Kidney epithelial cell (primary cell): ENCODE measurements around the gene OR2D3. TPM values are rescaled to one million over a fixed set of nuclear protein-coding genes. Genes with fewer than 3 reads are reported as not detected.
A peak's percentile ranks its signal among the peaks of the same experiment; 100 is the strongest.

Experiments used
- DNase-seq: peaks from one replicate; pipeline ENCODE4 v3.0.0-alpha.2; 2010; ENCODE audit warnings: low read depth
- H3K27me3 ChIP-seq: 2 replicates; pipeline ENCODE4 v1.6.0; 2011; ENCODE audit warnings: low read length; ENCODE audit not compliant: control insufficient read depth, insufficient read depth
- H3K36me3 ChIP-seq: 2 replicates; pipeline ENCODE4 v1.5.1; 2011; ENCODE audit warnings: low read length; ENCODE audit not compliant: control insufficient read depth, insufficient read depth
- H3K4me3 ChIP-seq: 2 replicates; pipeline ENCODE4 v1.5.1; 2011; ENCODE audit warnings: low read depth, mild to moderate bottlenecking, control low read depth, low read length
- total RNA-seq: library from RNA; depleted of rRNA; stranded (reverse); fragments of >200 nt; gene quantifications from 2 replicates; pipeline ENCODE4 v1.2.3, GENCODE V29; 2015
- TF ChIP-seq, protein P1 (sequence below): IDR thresholded peaks from 2 replicates; pipeline ENCODE4 v1.5.1; 2011; ENCODE audit warnings: mild to moderate bottlenecking, moderate library complexity, low read length, control low read depth, inconsistent platforms; ENCODE audit not compliant: insufficient read depth, poor library complexity, severe bottlenecking

Gene OR2D3
- total RNA-seq, 1 donor from 2014 or later = not detected

DNA sequence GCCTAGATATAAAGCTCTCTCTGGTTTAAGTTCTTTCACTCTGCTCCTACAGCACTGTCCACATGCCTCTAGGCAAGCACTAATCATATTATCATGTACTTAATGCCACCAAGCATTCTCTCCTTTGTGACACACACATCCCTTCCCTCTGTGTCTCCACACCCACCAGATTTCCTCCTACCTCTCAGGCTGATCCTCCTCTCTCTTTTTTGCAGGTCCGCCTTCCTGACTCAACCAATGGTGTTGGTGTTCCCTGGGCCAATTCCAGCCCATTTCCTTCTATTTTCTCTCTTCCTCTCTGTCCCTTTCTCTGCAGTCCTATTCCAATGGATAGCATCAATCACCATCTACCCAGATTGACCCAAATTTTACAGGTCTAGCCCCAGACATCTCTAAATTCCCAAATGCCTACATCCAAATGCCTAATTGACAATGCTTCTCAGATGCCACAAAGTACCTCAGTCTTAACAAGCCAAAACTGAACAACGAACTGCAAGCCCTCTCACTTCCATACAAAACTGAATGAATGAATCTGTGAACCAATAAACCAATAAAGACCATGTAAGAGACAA lies 4.9 kb downstream of the OR2D3 start:
- Histone ChIP-seq H3K4me3 (peak overlapping the region; percentile 73), H3K36me3 (no peaks in the 10 kb centered on the region), H3K27me3 (no peaks in the 10 kb centered on the region)
- TF ChIP-seq, protein P1, sequence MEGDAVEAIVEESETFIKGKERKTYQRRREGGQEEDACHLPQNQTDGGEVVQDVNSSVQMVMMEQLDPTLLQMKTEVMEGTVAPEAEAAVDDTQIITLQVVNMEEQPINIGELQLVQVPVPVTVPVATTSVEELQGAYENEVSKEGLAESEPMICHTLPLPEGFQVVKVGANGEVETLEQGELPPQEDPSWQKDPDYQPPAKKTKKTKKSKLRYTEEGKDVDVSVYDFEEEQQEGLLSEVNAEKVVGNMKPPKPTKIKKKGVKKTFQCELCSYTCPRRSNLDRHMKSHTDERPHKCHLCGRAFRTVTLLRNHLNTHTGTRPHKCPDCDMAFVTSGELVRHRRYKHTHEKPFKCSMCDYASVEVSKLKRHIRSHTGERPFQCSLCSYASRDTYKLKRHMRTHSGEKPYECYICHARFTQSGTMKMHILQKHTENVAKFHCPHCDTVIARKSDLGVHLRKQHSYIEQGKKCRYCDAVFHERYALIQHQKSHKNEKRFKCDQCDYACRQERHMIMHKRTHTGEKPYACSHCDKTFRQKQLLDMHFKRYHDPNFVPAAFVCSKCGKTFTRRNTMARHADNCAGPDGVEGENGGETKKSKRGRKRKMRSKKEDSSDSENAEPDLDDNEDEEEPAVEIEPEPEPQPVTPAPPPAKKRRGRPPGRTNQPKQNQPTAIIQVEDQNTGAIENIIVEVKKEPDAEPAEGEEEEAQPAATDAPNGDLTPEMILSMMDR = no peak
- no peak for DNase-seq

DNA sequence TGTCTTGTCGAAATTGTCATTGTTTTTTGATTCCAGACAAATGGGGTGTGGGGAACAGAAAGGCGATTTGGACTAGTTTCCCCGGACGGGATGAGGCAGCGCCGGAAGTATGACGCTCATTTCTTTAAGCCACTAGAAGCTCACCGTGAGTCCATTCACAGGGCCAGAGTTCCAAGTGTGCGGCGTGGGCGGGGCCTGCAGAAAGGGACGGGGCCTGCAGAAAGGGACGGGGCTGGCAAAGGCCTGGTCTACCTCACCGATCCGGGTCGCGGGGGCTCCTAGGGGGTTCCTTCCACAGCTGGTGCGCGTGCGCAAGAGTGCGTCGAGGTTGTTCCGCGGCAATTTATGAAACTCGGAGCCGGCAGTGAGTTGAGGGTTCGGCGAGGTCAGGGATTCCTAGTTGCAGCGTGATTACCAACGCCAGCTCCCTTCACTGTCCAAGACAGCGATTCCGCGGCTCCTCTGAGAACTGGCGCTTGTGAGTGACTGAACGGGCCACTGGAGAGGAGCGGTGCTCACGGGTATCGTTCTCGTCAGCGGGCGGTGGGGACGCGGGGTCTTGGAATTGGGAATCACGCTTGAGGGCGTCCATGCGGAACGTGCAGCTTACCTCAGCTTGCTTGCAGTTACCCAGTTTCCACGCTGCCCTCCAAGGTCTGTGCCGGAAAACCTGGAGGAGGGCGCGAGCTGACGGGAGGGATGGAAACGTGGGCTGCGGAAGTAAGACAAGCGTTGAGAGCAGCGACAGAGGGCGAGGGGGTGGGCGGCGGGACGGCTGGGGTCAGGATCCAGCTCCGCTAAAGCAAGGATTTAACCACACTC lies 5.6 kb downstream of the OR2D3 start, which contains the start of gene ZNF215:
Gene ZNF215, plus strand, starts transcription at position 219 of the 822 bp plus-strand sequence. CDS start 5,847 bp downstream, outside the sequence.
- peak; percentile 42 for DNase-seq
- H3K4me3 ChIP-seq = peak within 1 kb of the TSS; percentile 73
- TF ChIP-seq, protein P1 = no peak

GRCh38 chr11:6927030-6927617 lies 6.3 kb downstream of the OR2D3 start:
- no peak for DNase-seq
- Histone ChIP-seq H3K36me3 (no peaks in the 10 kb centered on the region), H3K4me3 (peak overlapping the region; percentile 73), H3K27me3 (no peaks in the 10 kb centered on the region)
- TF ChIP-seq, protein P1 = no peak

More for the DNA sequence above, 5.6 kb downstream of the OR2D3 start, which contains the start of gene ZNF215:
- H3K27me3 ChIP-seq = no peaks in the 10 kb centered on the region
- no peaks in the 10 kb centered on the region for H3K36me3 ChIP-seq

GRCh38 chr11:6928916-6929315 lies 8.1 kb downstream of the OR2D3 start:
- Histone ChIP-seq H3K4me3 (no peak overlapping the region), H3K27me3 (no peaks in the 10 kb centered on the region), H3K36me3 (no peaks in the 10 kb centered on the region)
- TF ChIP-seq, protein P1 = no peak
- no peak for DNase-seq

DNA sequence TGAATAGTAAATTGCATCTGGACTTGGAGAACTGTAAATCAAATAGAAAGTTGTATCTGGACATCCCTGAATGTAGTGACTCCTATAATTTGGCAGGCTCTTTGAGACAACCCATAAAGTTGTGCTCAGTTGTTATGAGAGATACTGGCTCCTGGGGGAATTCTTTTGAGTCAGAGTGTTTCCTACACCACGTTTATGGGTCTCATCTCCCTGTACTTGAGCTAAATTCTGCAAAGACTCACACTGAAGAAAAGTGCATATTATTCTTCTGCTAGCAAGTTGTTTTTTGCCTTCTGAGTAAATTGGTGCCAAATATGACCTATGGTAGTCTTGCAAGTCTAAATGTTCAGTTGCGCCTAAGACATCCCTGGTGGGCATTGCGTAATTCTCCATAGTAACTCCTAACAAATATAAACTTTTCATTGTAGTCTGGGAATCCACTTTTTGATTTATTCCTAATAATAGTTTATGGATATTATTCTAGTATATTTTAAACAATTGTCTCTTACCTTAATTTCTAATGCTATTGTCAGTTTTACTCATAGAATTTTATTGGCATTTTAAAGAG lies 10.4 kb downstream of the OR2D3 start:
- TF ChIP-seq, protein P1 = no peak
- no peaks in the 10 kb centered on the region for H3K36me3 ChIP-seq
- no peak for DNase-seq
- no peaks in the 10 kb centered on the region for H3K27me3 ChIP-seq
- no peak overlapping the region for H3K4me3 ChIP-seq
